ENCODE measurements around the gene WDR3.

Gene WDR3

GRCh38 chr1:117964290-117965038, 34.9 kb downstream of the WDR3 start:
- Histone ChIP-seq H3F3A (ENCODE audit: low read depth) (no peaks in the 10 kb centered on the region), H3K27me3 (ENCODE audit: insufficient read depth, low read length, poor library complexity, severe bottlenecking) (no peaks in the 10 kb centered on the region), H3K4me1 (ENCODE audit: insufficient read depth, low read length, poor library complexity, severe bottlenecking) (no peaks in the 10 kb centered on the region), H3K79me2 (ENCODE audit: insufficient read depth, low read length) (no peaks in the 10 kb centered on the region), H3K9me3 (ENCODE audit: insufficient read depth, low read depth, low read length) (no peaks in the 10 kb centered on the region), H2AFZ (ENCODE audit: low read length) (no peak overlapping the region), H3K4me2 (ENCODE audit: low read depth, low read length, poor library complexity, severe bottlenecking) (no peak overlapping the region), H3K9ac (ENCODE audit: low read depth, low read length, poor library complexity, severe bottlenecking) (no peak overlapping the region), H3K9me2 (replicated peaks; ENCODE audit: low read depth, low read length) (no peaks in the 10 kb centered on the region), H3K4me3 (ENCODE audit: low read length, poor library complexity, severe bottlenecking) (no peak overlapping the region), H4K20me1 (ENCODE audit: insufficient read depth, low read length, poor library complexity, severe bottlenecking) (no peaks in the 10 kb centered on the region), H3K36me3 (ENCODE audit: insufficient read depth, low read length) (peaks cover 13% of the 10 kb centered on the region; the same call in 1 of the 2 replicates)
- TF ChIP-seq CTCF (conservative IDR thresholded peaks at IDR 0.05; ENCODE audit: low read length) (no peak), EZH2phosphoT487 (IDR thresholded peaks at IDR 0.05; ENCODE audit: borderline replicate concordance) (no peak)

GRCh38 chr1:117967477-117967876, 37.9 kb downstream of the WDR3 start:
- peaks cover 2% of the 10 kb centered on the region; the same call in 1 of the 2 replicates for H3K36me3 ChIP-seq (ENCODE audit: insufficient read depth, low read length)
- H2AFZ ChIP-seq (ENCODE audit: low read length), result no peak overlapping the region
- H3K9me3 ChIP-seq (ENCODE audit: insufficient read depth, low read depth, low read length), result no peaks in the 10 kb centered on the region
- TF ChIP-seq EZH2phosphoT487 (IDR thresholded peaks at IDR 0.05; ENCODE audit: borderline replicate concordance), result no peak
- TF ChIP-seq CTCF (conservative IDR thresholded peaks at IDR 0.05; ENCODE audit: low read length), result peak; percentile 43
- no peaks in the 10 kb centered on the region for H3K27me3 ChIP-seq (ENCODE audit: insufficient read depth, low read length, poor library complexity, severe bottlenecking)
- H3K4me2 ChIP-seq (ENCODE audit: low read depth, low read length, poor library complexity, severe bottlenecking), result no peak overlapping the region
- H3K9me2 ChIP-seq (replicated peaks; ENCODE audit: low read depth, low read length), result no peaks in the 10 kb centered on the region
- no peaks in the 10 kb centered on the region for H3K4me1 ChIP-seq (ENCODE audit: insufficient read depth, low read length, poor library complexity, severe bottlenecking)
- H3K4me3 ChIP-seq (ENCODE audit: low read length, poor library complexity, severe bottlenecking), result no peak overlapping the region
- H3K9ac ChIP-seq (ENCODE audit: low read depth, low read length, poor library complexity, severe bottlenecking), result no peak overlapping the region
- no peaks in the 10 kb centered on the region for H3F3A ChIP-seq (ENCODE audit: low read depth)
- H3K79me2 ChIP-seq (ENCODE audit: insufficient read depth, low read length), result no peaks in the 10 kb centered on the region
- H4K20me1 ChIP-seq (ENCODE audit: insufficient read depth, low read length, poor library complexity, severe bottlenecking), result no peaks in the 10 kb centered on the region

- H2AFZ ChIP-seq (ENCODE audit: low read length), result no peak overlapping the region
- TF ChIP-seq CTCF (conservative IDR thresholded peaks at IDR 0.05; ENCODE audit: low read length) (no peak), EZH2phosphoT487 (IDR thresholded peaks at IDR 0.05; ENCODE audit: borderline replicate concordance) (no peak)
- peaks cover under 1% of the 10 kb centered on the region; the same call in 1 of the 2 replicates for H3K36me3 ChIP-seq (ENCODE audit: insufficient read depth, low read length)
- no peak overlapping the region for H3K9ac ChIP-seq (ENCODE audit: low read depth, low read length, poor library complexity, severe bottlenecking)
- no peaks in the 10 kb centered on the region for H3K4me1 ChIP-seq (ENCODE audit: insufficient read depth, low read length, poor library complexity, severe bottlenecking)
- no peak overlapping the region for H3K4me2 ChIP-seq (ENCODE audit: low read depth, low read length, poor library complexity, severe bottlenecking)
- no peaks in the 10 kb centered on the region for H4K20me1 ChIP-seq (ENCODE audit: insufficient read depth, low read length, poor library complexity, severe bottlenecking)
- H3K9me3 ChIP-seq (ENCODE audit: insufficient read depth, low read depth, low read length), result no peaks in the 10 kb centered on the region
- H3K4me3 ChIP-seq (ENCODE audit: low read length, poor library complexity, severe bottlenecking), result no peak overlapping the region
- H3F3A ChIP-seq (ENCODE audit: low read depth), result no peaks in the 10 kb centered on the region
- no peaks in the 10 kb centered on the region for H3K9me2 ChIP-seq (replicated peaks; ENCODE audit: low read depth, low read length)
- no peaks in the 10 kb centered on the region for H3K79me2 ChIP-seq (ENCODE audit: insufficient read depth, low read length)
- H3K27me3 ChIP-seq (ENCODE audit: insufficient read depth, low read length, poor library complexity, severe bottlenecking), result no peaks in the 10 kb centered on the region
Measured at GRCh38 chr1:117967881-117968280, 38.3 kb downstream of the WDR3 start.
